Neutrophil (primary cell): Measurements from ENCODE around the gene KRT23.

Experiments
- H3K27ac ChIP-seq: fragments of 200-600 bp; sonication (generic); 2 replicates; pipeline ENCODE4 v1.5.1; 2016; ENCODE audit warnings: mild to moderate bottlenecking, moderate library complexity
- H3K27me3 ChIP-seq: fragments of 200-600 bp; sonication (generic); 2 replicates; pipeline ENCODE4 v1.6.0; 2016; ENCODE audit warnings: mild to moderate bottlenecking
- H3K36me3 ChIP-seq: fragments of 200-600 bp; sonication (generic); 2 replicates; pipeline ENCODE4 v1.5.1; 2017
- H3K4me1 ChIP-seq, 2 experiments: fragments of 200-600 bp in 1 of 2; sonication (generic) in 1 of 2; 1 replicate in 1 of 2; 2 replicates in 1 of 2; pipeline versions ENCODE4 v1.5.1 to v1.6.1; 2013 to 2016; ENCODE audit warnings: low read depth in 1 of 2, low read length in 1 of 2, mild to moderate bottlenecking in 1 of 2, moderate library complexity in 1 of 2; ENCODE audit not compliant: control insufficient read depth in 1 of 2, insufficient read depth in 1 of 2
- H3K4me3 ChIP-seq, 2 experiments: fragments of 200-600 bp in 1 of 2; sonication (generic) in 1 of 2; 1 replicate in 1 of 2; 2 replicates in 1 of 2; pipeline ENCODE4 v1.5.1; 2013 to 2016; ENCODE audit warnings: low read depth in 1 of 2, low read length in 1 of 2, mild to moderate bottlenecking in 1 of 2, moderate library complexity in 1 of 2
- H3K9me3 ChIP-seq: fragments of 200-600 bp; sonication (generic); 2 replicates; pipeline ENCODE4 v1.5.1; 2016
- TF ChIP-seq, protein P1 (sequence below): fragments of 200-600 bp; sonication (generic); IDR thresholded peaks from 2 replicates; pipeline ENCODE4 v1.5.1; 2016; ENCODE audit warnings: antibody characterized with exemption

Gene KRT23

DNA sequence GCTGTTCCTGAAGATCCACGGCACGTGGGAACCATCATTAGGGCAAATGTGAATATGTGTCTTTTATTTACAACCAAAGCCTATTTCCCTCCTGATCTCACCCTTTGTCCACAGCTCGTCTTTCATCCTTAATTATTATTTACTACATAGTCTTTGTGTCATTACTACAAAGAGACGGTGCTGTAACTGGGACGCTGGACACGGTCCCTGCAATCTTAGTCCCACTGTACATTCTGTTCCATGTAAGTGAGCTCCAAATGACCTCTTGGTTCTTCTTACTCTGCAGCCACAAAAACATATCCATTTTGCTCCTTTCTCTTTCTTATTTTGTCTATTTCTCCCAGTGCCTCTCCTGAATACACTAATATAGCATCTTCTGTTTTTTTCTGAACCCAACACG is 12.7 kb upstream of the KRT23 start:
- H3K9me3 ChIP-seq = no peaks in the 10 kb centered on the region
- H3K36me3 ChIP-seq = no peaks in the 10 kb centered on the region
- H3K27me3 ChIP-seq = peaks cover 99% of the 10 kb centered on the region
- H3K4me3 ChIP-seq = no peak overlapping the region
- H3K27ac ChIP-seq = no peak overlapping the region
- TF ChIP-seq, protein P1, sequence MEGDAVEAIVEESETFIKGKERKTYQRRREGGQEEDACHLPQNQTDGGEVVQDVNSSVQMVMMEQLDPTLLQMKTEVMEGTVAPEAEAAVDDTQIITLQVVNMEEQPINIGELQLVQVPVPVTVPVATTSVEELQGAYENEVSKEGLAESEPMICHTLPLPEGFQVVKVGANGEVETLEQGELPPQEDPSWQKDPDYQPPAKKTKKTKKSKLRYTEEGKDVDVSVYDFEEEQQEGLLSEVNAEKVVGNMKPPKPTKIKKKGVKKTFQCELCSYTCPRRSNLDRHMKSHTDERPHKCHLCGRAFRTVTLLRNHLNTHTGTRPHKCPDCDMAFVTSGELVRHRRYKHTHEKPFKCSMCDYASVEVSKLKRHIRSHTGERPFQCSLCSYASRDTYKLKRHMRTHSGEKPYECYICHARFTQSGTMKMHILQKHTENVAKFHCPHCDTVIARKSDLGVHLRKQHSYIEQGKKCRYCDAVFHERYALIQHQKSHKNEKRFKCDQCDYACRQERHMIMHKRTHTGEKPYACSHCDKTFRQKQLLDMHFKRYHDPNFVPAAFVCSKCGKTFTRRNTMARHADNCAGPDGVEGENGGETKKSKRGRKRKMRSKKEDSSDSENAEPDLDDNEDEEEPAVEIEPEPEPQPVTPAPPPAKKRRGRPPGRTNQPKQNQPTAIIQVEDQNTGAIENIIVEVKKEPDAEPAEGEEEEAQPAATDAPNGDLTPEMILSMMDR = no peak
- H3K4me1 ChIP-seq = peaks cover 0 to 4% of the 10 kb centered on the region in 2 experiments

DNA sequence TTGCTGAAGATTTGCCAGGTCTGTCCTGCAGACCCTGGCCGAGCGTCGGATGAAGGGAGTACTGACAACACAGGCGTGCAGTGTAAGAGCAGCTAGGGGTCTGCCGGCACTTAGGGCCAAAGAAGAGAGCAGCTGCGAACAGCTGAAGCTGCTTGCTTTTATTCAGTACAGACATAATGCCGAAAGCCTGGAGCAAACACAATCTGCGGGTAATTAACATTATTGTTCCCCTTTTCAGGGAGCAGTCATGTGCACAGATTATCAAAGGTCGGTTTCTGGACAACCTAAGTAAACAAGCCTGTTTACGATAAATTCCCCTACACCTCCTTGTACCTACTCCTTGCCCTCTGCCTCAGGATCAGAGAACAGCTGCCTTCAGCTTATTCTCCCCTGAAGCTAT is 12.0 kb upstream of the KRT23 start:
- Histone ChIP-seq H3K4me3 (no peak overlapping the region), H3K36me3 (no peaks in the 10 kb centered on the region), H3K27ac (no peak overlapping the region), H3K27me3 (peaks cover 98% of the 10 kb centered on the region), H3K9me3 (no peaks in the 10 kb centered on the region), H3K4me1 (peaks cover 0 to 4% of the 10 kb centered on the region in 2 experiments)
- TF ChIP-seq, protein P1 = no peak

DNA sequence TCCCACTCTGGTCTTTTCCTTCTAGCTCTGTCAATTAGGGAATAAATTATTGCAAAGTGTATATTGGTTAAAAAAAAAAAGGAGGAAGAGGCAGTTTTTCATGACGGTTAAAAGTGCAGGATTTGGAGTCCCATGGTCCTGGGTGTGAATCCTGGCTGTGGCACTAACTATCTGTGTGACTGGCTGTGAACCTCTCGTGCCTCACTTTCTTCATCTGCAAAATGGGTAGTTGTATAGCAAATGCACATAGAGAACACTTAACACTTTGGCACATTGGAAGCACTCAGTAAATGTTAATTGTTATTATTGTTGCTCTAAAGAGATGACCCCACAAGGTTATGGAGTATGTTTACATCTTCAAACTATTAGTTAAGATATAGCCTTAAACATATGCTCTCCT is 10.5 kb upstream of the KRT23 start:
- Histone ChIP-seq H3K27me3 (peaks cover 90% of the 10 kb centered on the region), H3K9me3 (no peaks in the 10 kb centered on the region), H3K4me3 (no peak overlapping the region), H3K27ac (no peak overlapping the region), H3K4me1 (peaks cover 0 to 4% of the 10 kb centered on the region in 2 experiments), H3K36me3 (no peaks in the 10 kb centered on the region)
- TF ChIP-seq, protein P1 = no peak

DNA sequence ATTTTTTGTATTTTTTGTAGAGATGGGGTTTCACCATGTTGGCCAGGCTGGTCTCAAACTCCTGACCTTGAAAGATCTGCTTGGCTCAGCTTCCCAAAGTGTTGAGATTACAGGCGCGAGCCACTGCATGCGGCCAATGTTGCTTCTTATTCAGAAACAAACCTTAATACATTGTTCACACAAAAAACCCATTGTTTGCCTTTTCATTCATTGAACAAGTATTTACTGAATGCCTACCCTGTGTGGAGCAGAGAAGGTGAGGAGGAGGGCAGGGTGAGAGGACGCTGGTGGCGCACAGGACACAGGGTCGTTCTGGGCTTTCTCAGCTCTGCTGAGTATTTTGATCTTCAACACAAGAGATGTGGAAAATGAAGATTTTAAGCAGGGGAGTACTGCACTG is 8.0 kb upstream of the KRT23 start:
- H3K4me1 ChIP-seq = peaks cover 8 to 10% of the 10 kb centered on the region in 2 experiments
- no peaks in the 10 kb centered on the region for H3K9me3 ChIP-seq
- peaks cover 64% of the 10 kb centered on the region for H3K27me3 ChIP-seq
- no peak overlapping the region for H3K4me3 ChIP-seq
- H3K27ac ChIP-seq = no peak overlapping the region
- TF ChIP-seq, protein P1 = no peak
- no peaks in the 10 kb centered on the region for H3K36me3 ChIP-seq

DNA sequence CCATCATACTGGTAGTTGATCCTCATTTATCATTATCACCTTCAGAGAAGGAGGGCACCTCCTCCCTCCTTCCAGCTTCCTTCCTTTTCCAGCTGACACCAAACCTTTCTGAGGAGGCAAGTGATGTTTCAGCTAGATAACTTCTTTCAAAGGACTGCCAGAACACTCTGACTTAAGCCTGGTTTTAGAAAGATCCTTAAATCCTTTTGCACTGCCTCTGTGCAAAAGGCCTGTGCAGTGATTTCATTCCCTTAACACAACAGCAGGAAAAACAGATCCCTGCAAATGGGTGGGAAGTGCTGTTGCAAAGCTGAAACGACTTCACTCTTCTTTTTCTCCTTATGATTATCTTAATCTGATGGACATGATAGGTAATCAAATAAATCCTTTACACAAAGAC is 7.1 kb upstream of the KRT23 start:
- no peak overlapping the region for H3K4me3 ChIP-seq
- TF ChIP-seq, protein P1 = no peak
- no peaks in the 10 kb centered on the region for H3K9me3 ChIP-seq
- H3K4me1 ChIP-seq = peaks cover 8 to 10% of the 10 kb centered on the region in 2 experiments
- no peak overlapping the region for H3K27ac ChIP-seq
- no peaks in the 10 kb centered on the region for H3K36me3 ChIP-seq
- peaks cover 56% of the 10 kb centered on the region for H3K27me3 ChIP-seq

DNA sequence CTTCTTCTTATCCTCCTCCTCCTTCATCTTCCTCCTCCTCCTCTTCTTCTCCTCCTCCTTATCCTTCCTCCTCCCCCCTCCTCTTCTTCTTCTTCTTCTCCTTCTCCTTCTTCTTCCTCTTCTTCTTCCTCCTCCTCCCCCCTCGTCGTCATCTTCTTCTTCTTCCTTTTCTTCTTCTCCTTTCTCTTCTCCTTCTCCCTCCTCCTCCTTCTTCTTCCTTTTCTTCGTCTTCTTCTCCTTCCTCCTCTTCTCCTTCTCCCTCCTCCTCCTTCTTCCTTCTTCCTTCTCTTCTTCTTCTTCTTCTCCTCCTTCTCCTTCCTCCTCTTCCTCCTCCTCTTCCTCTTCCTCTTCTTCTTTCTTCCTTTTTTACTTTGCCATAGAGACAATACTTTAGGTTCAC is 5.1 kb upstream of the KRT23 start:
- Histone ChIP-seq H3K36me3 (no peaks in the 10 kb centered on the region), H3K4me1 (peaks cover 16 to 18% of the 10 kb centered on the region in 2 experiments), H3K4me3 (no peak overlapping the region), H3K27ac (peak overlapping the region; percentile 53), H3K27me3 (peaks cover 36% of the 10 kb centered on the region), H3K9me3 (no peaks in the 10 kb centered on the region)
- TF ChIP-seq, protein P1 = no peak
